GM12891 (cell line): ENCODE measurements around the gene HSP90AB1.
"Not testable (repeated sequence)": the region's sequence is repeated elsewhere in the genome, so short reads cannot be mapped to it uniquely, and the experiment has no call there.

Experiments used
- DNase-seq: peaks from one replicate; pipeline ENCODE4 v3.0.0; 2011; ENCODE audit warnings: low spot score; ENCODE audit not compliant: insufficient read length
- FAIRE-seq: peaks from 2 replicates; lab custom pipeline; 2011; peaks lifted over from hg19 to GRCh38; lab: Jason Lieb, UNC
- PAX5 ChIP-seq: IDR thresholded peaks from 2 replicates; pipeline ENCODE4 v1.6.1; 2011; ENCODE audit warnings: low read length, moderate library complexity, mild to moderate bottlenecking; ENCODE audit not compliant: insufficient read depth, severe bottlenecking
- POLR2A ChIP-seq: IDR thresholded peaks from 2 replicates; pipeline ENCODE4 v1.6.1; 2011; ENCODE audit warnings: low read depth, low read length, control low read depth
- POLR2AphosphoS5 ChIP-seq: IDR thresholded peaks from 2 replicates; pipeline ENCODE4 v1.6.1; 2011; ENCODE audit warnings: low read depth, low read length, control low read depth
- POU2F2 ChIP-seq: IDR thresholded peaks from 2 replicates; pipeline ENCODE4 v1.6.1; 2011; ENCODE audit warnings: low read depth, mild to moderate bottlenecking, control low read depth, low read length, moderate library complexity
- SPI1 ChIP-seq: IDR thresholded peaks from 2 replicates; pipeline ENCODE4 v1.6.1; 2011; ENCODE audit warnings: low read depth, low read length, control low read depth
- TAF1 ChIP-seq: IDR thresholded peaks from 2 replicates; pipeline ENCODE4 v1.6.1; 2011; ENCODE audit warnings: low read depth, low read length, control low read depth

HSP90AB1 gene

DNA sequence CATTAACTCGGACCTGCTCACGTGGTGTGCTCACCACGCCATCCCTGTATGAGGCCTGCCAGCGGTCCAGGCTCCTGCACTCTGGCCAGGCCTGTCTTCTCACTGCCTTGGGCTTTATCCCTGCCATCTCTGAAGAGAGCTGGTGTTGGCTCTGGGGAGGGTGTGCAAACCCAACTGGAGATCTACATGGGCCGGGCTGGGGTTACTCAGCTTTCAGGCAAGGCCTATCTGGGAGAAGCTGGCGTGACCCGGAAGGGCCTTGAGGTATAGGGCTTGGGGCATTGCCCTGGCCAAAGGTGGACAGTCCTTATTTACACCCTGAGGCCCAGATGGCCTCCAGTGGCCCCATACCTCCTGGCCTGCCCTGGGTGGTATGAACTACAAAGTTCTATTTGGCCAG, 18.5 kb upstream of the HSP90AB1 start:
- TF ChIP-seq TAF1 (no peak), POU2F2 (no peak), PAX5 (no peak), POLR2AphosphoS5 (no peak), SPI1 (no peak), POLR2A (no peak)
- no peak for DNase-seq
- FAIRE-seq = no peak

DNA sequence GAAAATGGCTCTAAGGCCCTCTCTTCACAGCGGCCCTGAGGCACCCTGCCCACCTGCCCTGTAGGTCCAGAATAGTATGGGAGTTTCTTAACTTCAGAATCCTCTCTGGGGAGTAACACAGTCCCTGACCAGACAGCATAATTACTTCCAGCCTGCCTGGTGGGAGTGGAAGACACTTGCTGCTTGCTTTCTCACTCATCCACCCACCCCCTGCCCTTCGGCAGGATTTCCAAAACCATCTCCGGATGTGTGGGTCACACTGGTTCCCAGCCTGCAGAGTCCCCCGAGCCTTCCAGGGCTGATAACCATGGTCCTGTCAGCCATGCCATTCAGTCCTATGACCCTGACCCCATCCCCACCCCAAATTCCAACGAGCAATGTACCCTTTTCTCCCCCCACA, 18.1 kb upstream of the HSP90AB1 start:
- TF ChIP-seq POU2F2 = no peak
- TF ChIP-seq PAX5 = no peak
- TF ChIP-seq TAF1 = no peak
- no peak for TF ChIP-seq POLR2AphosphoS5
- TF ChIP-seq SPI1 = no peak
- no peak for TF ChIP-seq POLR2A
- FAIRE-seq (no peak), DNase-seq (no peak)

DNA sequence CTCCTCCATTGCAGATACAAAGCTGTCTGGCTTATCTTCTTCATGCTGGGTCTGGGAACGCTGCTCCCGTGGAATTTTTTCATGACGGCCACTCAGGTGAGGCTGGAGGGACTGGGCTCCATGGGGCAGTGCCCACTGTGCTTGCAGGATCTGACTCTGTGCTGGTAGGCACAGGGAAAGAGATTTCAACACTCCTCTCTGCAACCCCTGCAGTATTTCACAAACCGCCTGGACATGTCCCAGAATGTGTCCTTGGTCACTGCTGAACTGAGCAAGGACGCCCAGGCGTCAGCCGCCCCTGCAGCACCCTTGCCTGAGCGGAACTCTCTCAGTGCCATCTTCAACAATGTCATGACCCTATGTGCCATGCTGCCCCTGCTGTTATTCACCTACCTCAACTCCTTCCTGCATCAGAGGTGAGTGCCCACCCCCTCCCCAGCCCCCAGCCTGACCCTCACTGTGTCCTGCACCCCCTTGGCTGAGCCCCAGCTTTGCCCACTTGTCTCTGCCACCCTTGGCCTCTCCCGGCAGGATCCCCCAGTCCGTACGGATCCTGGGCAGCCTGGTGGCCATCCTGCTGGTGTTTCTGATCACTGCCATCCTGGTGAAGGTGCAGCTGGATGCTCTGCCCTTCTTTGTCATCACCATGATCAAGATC, 17.4 kb upstream of the HSP90AB1 start:
- FAIRE-seq = no peak
- no peak for TF ChIP-seq POLR2AphosphoS5
- DNase-seq = no peak

DNA sequence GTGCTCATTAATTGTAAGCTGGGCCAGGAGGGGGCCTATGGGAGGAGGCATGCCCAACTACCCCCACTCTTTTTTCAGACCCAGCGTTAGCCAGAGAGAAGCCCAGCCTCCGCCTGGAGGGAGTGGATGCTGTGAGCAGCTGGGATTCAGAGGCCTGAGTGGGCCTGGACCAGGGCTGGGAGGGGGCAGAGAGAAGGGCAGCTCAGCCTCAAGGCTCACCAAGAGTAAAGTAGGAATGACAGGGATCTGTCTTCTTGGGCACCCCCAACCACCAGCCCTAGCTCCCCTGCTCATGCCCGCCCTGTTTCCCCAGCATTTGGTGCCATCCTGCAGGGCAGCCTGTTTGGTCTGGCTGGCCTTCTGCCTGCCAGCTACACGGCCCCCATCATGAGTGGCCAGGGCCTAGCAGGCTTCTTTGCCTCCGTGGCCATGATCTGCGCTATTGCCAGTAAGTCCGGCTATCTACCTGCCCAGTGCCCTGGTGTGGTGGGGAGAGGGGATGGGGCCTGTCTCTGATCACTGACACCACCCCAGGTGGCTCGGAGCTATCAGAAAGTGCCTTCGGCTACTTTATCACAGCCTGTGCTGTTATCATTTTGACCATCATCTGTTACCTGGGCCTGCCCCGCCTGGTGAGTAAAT, 16.7 kb upstream of the HSP90AB1 start:
- TF ChIP-seq POLR2AphosphoS5 (no peak), POLR2A (no peak), SPI1 (no peak), POU2F2 (no peak), PAX5 (no peak), TAF1 (no peak)
- DNase-seq = no peak
- FAIRE-seq = no peak

DNA sequence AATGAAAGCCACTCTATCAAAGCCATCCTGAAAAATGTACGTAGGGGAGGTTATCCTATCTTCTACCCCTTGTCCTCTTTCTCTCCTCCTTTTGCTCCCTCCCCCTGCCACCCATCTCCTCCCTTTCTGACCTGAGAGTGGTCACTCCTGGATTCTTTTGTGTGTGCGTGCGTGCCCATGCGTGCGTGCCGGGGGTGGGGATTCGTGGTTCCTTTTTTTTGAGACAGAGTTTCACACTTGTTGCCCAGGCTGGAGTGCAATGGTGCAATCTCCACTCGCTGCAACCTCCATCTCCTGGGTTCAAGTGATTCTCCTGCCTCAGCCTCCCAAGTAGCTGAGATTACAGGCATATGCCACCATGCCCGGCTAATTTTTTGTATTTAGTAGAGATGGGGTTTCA, 15.5 kb upstream of the HSP90AB1 start:
- not testable (repeated sequence) for FAIRE-seq, DNase-seq

DNA sequence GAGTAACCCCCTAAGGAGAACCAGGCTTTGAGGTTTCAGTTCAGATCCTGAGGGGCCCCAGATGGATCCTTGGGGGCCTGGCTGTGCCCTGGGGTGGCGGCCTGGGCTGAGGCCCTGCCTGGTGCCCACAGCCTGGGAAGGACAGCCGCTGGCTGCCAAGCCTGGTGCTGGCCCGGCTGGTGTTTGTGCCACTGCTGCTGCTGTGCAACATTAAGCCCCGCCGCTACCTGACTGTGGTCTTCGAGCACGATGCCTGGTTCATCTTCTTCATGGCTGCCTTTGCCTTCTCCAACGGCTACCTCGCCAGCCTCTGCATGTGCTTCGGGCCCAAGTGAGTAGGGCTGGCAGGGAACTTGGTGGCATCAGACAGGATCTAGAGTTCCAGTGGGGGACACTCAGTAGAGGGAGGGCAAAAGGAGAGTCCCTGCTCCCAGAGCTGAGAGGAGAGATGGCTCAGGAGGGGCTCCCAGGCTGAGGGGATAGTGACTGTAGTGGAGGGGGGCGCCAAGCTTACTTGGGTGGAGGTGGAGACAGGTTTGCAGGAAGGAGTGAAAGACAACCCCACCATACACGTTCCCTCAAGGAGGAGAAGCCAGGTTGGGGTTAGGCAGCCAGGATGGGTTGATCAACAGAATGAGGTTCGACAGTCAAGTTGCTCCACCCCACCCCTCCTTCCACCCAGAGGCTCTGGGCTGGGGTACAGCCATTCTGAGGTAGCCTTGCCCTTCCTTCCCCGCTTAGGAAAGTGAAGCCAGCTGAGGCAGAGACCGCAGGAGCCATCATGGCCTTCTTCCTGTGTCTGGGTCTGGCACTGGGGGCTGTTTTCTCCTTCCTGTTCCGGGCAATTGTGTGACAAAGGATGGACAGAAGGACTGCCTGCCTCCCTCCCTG, 14.0 kb upstream of the HSP90AB1 start:
- DNase-seq (no peak), FAIRE-seq (no peak)
- no peak for TF ChIP-seq SPI1
- no peak for TF ChIP-seq POU2F2
- TF ChIP-seq TAF1 = no peak
- no peak for TF ChIP-seq POLR2A
- TF ChIP-seq POLR2AphosphoS5 = no peak
- no peak for TF ChIP-seq PAX5

DNA sequence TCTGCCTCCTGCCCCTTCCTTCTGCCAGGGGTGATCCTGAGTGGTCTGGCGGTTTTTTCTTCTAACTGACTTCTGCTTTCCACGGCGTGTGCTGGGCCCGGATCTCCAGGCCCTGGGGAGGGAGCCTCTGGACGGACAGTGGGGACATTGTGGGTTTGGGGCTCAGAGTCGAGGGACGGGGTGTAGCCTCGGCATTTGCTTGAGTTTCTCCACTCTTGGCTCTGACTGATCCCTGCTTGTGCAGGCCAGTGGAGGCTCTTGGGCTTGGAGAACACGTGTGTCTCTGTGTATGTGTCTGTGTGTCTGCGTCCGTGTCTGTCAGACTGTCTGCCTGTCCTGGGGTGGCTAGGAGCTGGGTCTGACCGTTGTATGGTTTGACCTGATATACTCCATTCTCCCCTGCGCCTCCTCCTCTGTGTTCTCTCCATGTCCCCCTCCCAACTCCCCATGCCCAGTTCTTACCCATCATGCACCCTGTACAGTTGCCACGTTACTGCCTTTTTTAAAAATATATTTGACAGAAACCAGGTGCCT, 13.3 kb upstream of the HSP90AB1 start:
- FAIRE-seq (no peak), DNase-seq (no peak)
- TF ChIP-seq POU2F2 (no peak), PAX5 (no peak), TAF1 (no peak), POLR2A (no peak)

DNA sequence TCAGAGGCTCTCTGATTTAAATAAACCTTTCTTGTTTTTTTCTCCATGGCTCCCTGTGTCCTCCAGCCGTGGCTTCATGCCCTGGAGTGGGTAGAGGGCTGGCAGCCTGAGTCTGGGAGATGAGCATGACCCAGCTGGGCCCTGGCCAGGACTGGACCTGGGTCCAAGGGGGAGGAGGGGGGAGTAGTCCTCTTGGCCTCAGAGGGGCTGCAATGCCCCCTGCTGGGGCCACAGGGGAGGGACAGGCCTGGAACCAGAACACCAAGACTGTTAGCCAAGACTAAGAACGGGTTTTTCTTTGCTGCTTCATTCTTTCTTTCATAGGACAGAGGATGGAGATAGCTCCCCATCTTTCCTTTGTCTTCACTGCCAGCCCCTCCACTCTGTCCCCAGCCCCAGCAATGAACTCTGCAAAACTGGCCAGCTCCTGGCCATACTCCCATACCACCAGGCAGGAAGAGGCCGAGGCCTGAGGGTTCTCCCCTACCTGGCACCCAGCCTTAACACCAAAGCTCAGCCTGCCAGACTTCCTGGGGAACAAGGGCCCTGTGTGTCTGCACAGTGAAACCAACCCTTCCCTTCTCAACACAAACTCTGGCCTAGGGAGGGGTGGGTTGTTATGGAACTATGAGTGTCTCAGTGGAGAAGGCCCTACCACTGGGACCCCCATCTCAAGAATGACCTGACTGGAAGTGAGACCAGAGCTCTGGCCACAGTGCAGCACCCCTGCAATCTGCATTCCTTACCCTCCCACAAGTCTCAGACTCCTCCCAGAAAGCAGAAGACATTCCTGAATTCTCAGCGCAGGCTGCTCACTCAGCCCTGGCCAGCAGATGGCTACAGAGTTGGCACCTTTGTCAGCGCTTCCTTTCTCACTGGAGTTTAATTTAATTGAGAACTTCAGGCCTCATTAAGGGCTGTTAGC, 12.5 kb upstream of the HSP90AB1 start:
- DNase-seq (no peak), FAIRE-seq (no peak)
- TF ChIP-seq TAF1 (no peak), PAX5 (no peak), POLR2A (no peak), SPI1 (no peak), POU2F2 (no peak), POLR2AphosphoS5 (no peak)

DNA sequence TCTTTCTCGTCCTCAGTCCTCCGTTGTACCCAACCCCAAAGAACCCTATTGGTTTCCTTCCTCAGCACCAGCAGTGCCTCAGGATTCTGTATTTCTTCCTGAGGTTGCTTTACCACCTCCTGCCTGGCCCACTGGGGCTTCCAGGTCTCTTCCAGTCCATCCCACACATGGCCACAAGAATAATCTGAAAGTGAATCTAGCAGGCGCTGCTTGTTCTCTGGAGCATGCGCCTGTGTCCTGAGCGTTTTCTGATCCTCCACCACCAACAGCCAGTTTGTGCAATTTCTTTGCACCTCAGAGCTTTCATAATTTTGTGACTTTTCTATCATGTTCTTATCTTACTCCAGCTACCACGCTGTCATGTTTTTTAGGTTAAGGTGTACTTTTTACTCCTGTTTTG, 11.6 kb upstream of the HSP90AB1 start:
- no peak for TF ChIP-seq TAF1
- no peak for TF ChIP-seq POLR2A
- TF ChIP-seq SPI1 = no peak
- TF ChIP-seq PAX5 = no peak
- no peak for TF ChIP-seq POU2F2
- TF ChIP-seq POLR2AphosphoS5 = no peak
- no peak for FAIRE-seq
- DNase-seq = no peak
